GM12864 (cell line): Measurements from ENCODE around the gene TMEM222.

Experiments used
- DNase-seq: peaks from one replicate; pipeline ENCODE4 v3.0.0-alpha.2; 2011; ENCODE audit warnings: low read depth
- H3K4me3 ChIP-seq: 2 replicates; pipeline ENCODE4 v1.5.1; 2011; ENCODE audit warnings: mild to moderate bottlenecking, low read depth, low read length, control low read depth
- TF ChIP-seq, protein P1 (sequence below): IDR thresholded peaks from 2 replicates; pipeline ENCODE4 v1.5.1; 2011; ENCODE audit warnings: low read depth, mild to moderate bottlenecking, moderate library complexity, low read length, control low read depth, inconsistent platforms; ENCODE audit errors: missing control alignments

The TMEM222 gene

DNA sequence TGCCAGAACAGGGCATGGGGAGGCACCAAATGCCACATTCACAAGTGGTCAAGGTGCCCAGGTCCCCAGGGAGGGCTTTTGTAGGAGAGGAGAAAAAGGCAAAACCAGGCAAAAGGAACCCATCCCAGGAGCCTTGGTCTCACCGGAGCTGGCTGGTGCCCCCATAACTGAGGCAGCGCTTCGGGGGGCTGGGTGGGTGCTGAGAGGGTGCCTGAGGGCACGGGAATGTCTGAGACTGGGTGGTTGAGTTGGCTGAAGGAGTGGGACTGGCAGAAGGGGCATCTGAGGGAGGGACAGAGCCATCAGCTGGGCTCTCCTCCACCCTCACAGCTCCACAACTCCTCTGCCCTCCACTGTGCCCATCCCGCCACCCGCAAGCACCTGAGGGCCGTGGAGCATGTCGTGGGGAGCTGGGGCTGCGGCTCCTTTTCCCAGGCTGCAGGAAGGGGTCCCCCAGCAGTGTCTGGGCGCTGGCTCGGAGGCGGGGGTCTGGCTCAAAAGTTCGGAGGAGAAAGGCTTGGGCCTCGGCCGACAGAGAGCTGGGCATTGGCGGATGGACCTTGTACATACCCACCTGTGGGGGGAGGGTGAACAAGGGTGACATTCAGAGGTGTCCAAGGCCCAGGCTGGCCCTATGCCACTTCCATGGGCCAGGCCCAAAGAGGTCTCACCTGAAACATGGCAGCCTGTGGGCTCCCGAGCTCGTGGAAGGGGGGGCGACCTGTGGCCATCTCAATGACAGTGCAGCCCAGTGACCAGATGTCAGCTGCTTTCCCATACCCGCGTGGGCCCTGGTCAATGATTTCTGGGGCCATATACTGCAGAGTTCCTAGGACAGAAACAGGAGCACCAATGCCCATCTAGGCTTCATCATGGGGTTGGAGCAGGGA lies 36.3 kb downstream of the TMEM222 start:
- no peak overlapping the region for H3K4me3 ChIP-seq
- TF ChIP-seq, protein P1, sequence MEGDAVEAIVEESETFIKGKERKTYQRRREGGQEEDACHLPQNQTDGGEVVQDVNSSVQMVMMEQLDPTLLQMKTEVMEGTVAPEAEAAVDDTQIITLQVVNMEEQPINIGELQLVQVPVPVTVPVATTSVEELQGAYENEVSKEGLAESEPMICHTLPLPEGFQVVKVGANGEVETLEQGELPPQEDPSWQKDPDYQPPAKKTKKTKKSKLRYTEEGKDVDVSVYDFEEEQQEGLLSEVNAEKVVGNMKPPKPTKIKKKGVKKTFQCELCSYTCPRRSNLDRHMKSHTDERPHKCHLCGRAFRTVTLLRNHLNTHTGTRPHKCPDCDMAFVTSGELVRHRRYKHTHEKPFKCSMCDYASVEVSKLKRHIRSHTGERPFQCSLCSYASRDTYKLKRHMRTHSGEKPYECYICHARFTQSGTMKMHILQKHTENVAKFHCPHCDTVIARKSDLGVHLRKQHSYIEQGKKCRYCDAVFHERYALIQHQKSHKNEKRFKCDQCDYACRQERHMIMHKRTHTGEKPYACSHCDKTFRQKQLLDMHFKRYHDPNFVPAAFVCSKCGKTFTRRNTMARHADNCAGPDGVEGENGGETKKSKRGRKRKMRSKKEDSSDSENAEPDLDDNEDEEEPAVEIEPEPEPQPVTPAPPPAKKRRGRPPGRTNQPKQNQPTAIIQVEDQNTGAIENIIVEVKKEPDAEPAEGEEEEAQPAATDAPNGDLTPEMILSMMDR, result no peak
- no peak for DNase-seq

DNA sequence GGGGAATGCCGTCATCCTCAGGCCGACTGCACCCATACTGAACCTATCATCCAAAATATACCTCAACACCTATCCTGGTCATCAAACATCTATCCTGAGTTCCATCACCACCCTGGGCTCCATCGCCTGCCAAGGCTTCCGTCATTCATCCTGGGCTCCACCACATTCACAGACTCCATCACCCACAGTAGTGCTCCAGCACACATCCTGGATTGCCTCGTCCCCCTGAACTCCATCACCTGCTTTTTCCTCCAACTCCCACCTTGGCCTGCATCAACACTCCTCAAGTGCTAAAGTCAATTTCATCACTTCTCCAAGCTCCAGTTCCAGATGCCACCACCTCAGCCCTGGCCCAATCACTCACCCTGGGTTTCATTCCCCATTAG lies 37.0 kb downstream of the TMEM222 start:
- no peak for DNase-seq
- TF ChIP-seq, protein P1, result no peak
- H3K4me3 ChIP-seq, result no peak overlapping the region

DNA sequence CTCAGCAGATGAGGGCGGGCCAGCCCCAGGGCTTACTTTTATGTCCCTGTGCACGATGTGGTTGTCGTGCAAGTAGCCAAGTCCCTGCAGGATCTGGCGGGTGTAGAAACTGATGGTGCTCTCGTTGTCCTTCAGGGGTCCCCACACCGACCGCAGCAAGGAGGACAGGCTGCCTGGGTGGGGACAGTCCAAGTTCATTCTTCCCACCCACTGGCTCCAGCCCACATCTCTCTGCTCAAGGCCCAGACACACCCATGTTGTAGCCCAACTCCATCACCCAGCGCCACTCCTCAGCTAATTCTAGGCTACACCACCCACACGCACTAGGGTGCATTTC lies 37.8 kb downstream of the TMEM222 start:
- TF ChIP-seq, protein P1, result no peak
- no peak for DNase-seq
- no peak overlapping the region for H3K4me3 ChIP-seq

DNA sequence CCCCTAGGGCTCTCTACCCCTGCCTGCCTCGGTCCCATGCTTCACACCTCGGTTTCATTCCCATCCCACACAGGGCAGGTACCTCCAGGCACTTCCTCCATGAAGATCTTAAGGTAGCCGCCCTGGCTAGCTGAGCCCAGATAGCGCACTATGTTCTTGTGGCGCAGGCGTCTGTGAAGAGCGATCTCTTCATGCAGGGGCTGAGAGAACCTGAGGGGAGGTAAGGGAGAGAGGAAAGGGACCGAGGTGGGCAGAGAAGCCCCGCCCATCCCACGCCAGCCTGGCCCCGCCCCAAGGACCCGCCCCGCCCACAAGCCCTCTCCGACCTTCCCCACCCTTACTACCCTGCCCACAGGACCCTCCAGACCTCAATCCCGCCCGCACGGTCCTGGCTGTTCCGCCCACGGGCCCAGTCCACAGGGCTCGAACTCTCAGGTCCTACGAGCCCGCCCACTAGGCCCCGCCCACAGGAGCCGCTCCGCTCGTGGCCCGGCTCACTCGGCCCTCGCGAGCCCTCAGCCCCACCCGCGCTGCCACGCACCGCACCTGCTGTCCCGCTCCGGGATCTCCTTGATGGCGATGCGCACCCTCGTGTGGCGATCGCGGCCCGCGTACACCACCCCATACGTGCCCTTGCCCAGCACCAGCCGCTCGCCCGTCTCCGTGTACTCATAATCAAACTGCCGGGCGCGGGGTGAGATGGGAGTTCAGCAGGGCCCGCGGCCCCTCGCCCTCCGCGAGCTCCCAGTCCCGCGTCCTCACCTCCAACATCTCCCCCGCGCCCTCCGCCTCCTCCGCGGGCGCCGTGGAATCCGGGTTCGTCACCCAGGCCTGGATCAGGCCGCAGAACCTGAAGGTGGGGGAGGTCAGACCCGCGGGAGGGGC lies 38.4 kb downstream of the TMEM222 start:
- TF ChIP-seq, protein P1, result no peak
- H3K4me3 ChIP-seq, result no peak overlapping the region
- DNase-seq, result no peak

DNA sequence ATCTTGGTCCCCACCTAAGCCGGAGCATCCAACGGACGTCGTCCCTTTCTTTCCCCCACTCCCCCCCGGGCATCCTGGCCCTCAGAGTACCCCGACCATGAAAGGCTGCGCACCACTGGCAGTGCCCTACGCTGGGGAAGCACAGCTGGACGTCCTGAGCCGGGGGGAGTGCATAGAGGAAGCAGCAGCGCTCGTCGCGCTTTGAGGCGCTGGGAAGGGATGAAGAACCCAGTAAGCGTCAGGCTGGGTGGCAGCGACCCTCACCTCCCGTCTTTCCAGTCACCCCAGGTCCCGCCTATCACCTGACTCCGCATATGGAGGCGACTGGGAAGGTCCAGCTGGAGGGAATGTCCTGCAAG lies 39.1 kb downstream of the TMEM222 start:
- H3K4me3 ChIP-seq, result no peak overlapping the region
- no peak for DNase-seq
- TF ChIP-seq, protein P1, result no peak

DNA sequence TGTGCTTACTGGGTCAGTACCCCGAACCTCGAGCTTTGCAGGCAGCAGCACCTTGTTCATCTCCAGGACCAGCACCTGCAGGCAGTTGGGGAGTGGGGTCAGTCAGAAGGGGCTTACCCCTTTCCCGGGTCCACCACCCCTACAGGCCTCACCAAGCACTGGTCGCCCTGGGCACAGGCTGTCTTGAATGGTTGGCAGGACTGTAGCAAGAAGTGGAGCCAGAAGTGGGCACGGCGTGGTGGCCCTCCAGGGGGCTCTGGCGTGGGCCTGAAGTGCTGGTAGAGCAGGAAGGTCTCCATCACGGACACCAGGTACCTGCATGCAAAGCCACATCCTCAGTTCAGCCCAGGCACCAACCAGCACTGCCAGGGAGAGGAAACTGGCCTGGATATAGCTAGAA lies 39.6 kb downstream of the TMEM222 start:
- no peak overlapping the region for H3K4me3 ChIP-seq
- TF ChIP-seq, protein P1, result no peak
- DNase-seq, result no peak
